KOPT-K1 (cell line): ENCODE results near the gene ABCC4.

Experiments used
- H3K27ac ChIP-seq: fragments of 200-600 bp; sonication (generic); 2 replicates; pipeline ENCODE4 v1.5.1; 2016; ENCODE audit warnings: antibody characterized with exemption, mild to moderate bottlenecking, low read depth, low read length; ENCODE audit not compliant: poor library complexity, severe bottlenecking
- H3K36me3 ChIP-seq: fragments of 200-600 bp; sonication (generic); 2 replicates; pipeline ENCODE4 v1.5.1; 2017; ENCODE audit warnings: antibody characterized with exemption, mild to moderate bottlenecking, low read length, moderate library complexity; ENCODE audit not compliant: insufficient read depth
- H3K9me3 ChIP-seq: fragments of 200-600 bp; sonication (generic); 2 replicates; pipeline ENCODE4 v1.5.1; 2017; ENCODE audit warnings: antibody characterized with exemption, low read length, mild to moderate bottlenecking; ENCODE audit not compliant: insufficient read depth, poor library complexity, severe bottlenecking

Gene ABCC4

DNA sequence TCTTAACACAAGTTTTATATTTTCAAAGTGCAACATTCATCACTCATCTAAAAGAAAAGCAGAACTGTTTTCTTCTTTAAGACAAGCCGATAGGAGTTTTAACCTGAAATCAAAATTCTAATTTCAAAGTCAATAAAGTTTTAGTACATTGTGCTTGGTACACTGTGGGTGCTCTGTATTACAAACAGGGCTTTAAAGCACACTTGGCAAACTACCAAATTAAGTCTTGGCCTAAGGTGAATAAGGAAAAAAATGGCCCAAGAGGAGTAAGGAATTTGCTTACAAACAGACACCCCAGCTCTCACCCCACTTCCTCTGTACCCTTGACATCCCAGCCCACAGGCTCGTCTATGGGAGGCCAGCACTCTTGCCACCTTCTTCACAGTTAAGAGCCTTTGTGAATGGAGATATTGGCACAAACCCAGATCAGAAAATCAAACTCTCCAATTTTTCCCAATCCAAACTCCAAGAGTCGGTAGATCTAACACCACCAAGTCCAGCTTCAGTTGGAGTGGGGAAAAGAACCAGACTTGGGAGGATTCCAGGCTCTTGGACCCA, 66.0 kb downstream of the ABCC4 start:
- Histone ChIP-seq H3K9me3 (no peaks in the 10 kb centered on the region), H3K36me3 (no peaks in the 10 kb centered on the region), H3K27ac (no peak overlapping the region)

GRCh38 chr13:95234242-95234641, 67.0 kb downstream of the ABCC4 start:
- no peaks in the 10 kb centered on the region for H3K36me3 ChIP-seq
- H3K9me3 ChIP-seq, result no peaks in the 10 kb centered on the region
- no peak overlapping the region for H3K27ac ChIP-seq

- Histone ChIP-seq H3K9me3 (no peaks in the 10 kb centered on the region), H3K36me3 (no peaks in the 10 kb centered on the region), H3K27ac (no peak overlapping the region)
These were observed 68.1 kb downstream of the ABCC4 start for GRCh38 chr13:95233026-95233635.

DNA sequence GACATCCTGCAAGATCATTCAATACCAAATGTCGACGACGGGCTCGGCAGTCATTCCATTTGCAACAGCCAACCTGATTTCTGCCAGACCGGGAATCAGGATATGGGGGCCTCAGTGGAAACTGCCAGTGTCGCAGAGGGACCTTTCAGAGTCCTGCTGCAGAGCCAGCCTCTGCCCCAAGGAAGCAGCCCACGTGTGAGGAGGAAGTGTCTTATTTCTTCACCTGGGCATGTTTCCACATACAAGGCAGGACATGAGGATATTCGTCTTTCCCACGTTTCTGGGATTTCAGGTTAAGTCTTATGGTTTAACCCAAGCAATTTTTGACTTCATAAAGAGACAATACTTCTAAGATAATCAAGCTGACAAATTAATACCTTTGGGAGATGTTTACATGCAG, 69.9 kb downstream of the ABCC4 start:
- Histone ChIP-seq H3K36me3 (no peaks in the 10 kb centered on the region), H3K9me3 (no peaks in the 10 kb centered on the region), H3K27ac (no peak overlapping the region)

- no peaks in the 10 kb centered on the region for H3K9me3 ChIP-seq
- no peak overlapping the region for H3K27ac ChIP-seq
- no peaks in the 10 kb centered on the region for H3K36me3 ChIP-seq
These were observed 71.4 kb downstream of the ABCC4 start for GRCh38 chr13:95229855-95230254.

DNA sequence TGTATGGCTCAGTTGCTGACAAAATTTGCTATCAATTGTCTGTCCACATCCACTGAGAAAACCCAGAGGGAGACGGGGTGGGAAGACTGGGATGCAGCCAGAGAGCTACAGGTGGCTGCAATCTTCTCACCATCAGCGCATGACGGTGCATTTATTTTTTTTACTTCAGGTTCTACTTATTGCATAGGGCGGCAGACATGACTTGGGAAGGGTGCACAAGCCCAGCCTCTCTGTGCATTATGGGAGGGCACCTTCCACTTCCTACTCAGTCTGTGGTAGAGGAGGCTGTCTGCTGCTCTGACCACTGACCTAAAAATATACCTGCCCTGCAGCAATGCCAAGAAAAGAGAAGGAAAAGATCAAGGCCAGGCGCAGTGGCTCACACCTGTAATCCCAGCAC, 73.1 kb downstream of the ABCC4 start:
- Histone ChIP-seq H3K9me3 (no peaks in the 10 kb centered on the region), H3K27ac (no peak overlapping the region), H3K36me3 (no peaks in the 10 kb centered on the region)

GRCh38 chr13:95226932-95227695, 74.1 kb downstream of the ABCC4 start:
- no peak overlapping the region for H3K27ac ChIP-seq
- no peaks in the 10 kb centered on the region for H3K36me3 ChIP-seq
- no peaks in the 10 kb centered on the region for H3K9me3 ChIP-seq

GRCh38 chr13:95226476-95226875, 74.8 kb downstream of the ABCC4 start:
- Histone ChIP-seq H3K27ac (no peak overlapping the region), H3K36me3 (no peaks in the 10 kb centered on the region)

GRCh38 chr13:95226050-95226449, 75.2 kb downstream of the ABCC4 start:
- Histone ChIP-seq H3K36me3 (no peaks in the 10 kb centered on the region), H3K27ac (no peak overlapping the region), H3K9me3 (no peaks in the 10 kb centered on the region)

More at GRCh38 chr13:95226476-95226875, 74.8 kb downstream of the ABCC4 start:
- no peaks in the 10 kb centered on the region for H3K9me3 ChIP-seq

GRCh38 chr13:95224064-95224463, 77.2 kb downstream of the ABCC4 start:
- Histone ChIP-seq H3K27ac (no peak overlapping the region), H3K36me3 (no peaks in the 10 kb centered on the region), H3K9me3 (no peaks in the 10 kb centered on the region)

GRCh38 chr13:95222733-95223018, 78.6 kb downstream of the ABCC4 start:
- Histone ChIP-seq H3K36me3 (no peaks in the 10 kb centered on the region), H3K27ac (no peak overlapping the region), H3K9me3 (no peaks in the 10 kb centered on the region)

- Histone ChIP-seq H3K36me3 (no peaks in the 10 kb centered on the region), H3K9me3 (no peaks in the 10 kb centered on the region), H3K27ac (no peak overlapping the region)
These were observed 79.1 kb downstream of the ABCC4 start for GRCh38 chr13:95221971-95222732.

- no peak overlapping the region for H3K27ac ChIP-seq
- no peaks in the 10 kb centered on the region for H3K36me3 ChIP-seq
- H3K9me3 ChIP-seq, result no peaks in the 10 kb centered on the region
These were observed 80.6 kb downstream of the ABCC4 start for GRCh38 chr13:95220611-95221010.

- H3K36me3 ChIP-seq, result no peaks in the 10 kb centered on the region
- no peaks in the 10 kb centered on the region for H3K9me3 ChIP-seq
- no peak overlapping the region for H3K27ac ChIP-seq
These were observed 83.1 kb downstream of the ABCC4 start for GRCh38 chr13:95217920-95218830.
